Colon (tissue), 2 donors: Measurements from ENCODE around the gene GALNTL6.

Source experiments
- FAIRE-seq: peaks from 2 replicates; lab custom pipeline; 2012; peaks lifted over from hg19 to GRCh38; lab: Jason Lieb, UNC
- donor health status: control.
- donor health status: control.

Gene GALNTL6

DNA sequence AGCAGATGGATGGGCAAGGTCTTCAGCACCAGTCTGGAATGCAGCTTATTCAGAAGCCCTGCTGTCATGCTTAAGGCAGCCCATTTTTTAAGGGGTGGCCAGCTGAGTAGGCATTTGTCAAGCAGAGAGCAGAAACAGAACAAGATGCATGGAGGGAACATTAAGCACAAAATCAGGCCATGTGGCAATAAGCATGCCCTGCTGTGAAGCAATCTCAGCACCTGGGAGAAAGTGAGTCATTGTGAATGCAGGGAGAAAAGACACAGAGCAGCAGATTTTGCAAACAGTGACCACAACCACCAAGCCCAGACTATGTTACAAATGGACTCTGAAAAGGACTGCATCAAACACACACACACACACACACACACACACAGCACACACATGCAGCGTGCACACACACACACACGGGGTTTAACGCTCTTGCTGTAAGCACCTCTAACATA, 1261.3 kb downstream of the GALNTL6 start:
- no peak for FAIRE-seq

DNA sequence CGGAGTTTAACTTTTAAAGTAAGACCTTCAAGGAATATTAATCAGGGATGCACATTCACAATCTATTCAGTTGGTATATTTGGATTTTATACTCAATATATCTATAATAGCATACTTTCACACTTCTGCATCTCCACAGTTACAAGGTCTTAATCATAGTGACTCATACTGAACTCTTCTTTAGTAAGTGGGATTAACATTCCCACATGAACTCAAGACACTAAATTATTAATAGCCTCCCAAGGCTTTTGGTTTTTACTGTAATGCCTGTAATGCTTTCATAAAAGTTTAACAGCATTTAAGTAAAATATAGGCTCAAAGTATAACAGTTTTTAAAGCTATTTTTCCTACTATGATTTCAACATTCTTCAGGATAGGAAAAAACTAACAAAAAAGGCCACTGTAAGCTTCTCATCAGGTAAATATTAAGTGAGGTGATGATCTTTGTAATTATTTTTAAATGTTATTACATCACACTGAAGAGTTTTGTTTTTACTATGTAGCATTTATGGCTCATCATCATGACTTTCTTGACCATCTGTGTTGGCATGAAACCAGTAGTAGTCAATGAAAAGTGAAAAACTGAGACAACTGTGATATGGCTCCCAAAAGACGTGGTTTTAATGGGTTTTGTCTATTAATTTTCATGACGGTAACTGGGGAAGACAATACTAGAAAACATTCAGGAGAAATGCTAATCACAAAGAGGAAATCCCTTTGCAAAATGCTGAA, 1263.9 kb downstream of the GALNTL6 start:
- no peak for FAIRE-seq

DNA sequence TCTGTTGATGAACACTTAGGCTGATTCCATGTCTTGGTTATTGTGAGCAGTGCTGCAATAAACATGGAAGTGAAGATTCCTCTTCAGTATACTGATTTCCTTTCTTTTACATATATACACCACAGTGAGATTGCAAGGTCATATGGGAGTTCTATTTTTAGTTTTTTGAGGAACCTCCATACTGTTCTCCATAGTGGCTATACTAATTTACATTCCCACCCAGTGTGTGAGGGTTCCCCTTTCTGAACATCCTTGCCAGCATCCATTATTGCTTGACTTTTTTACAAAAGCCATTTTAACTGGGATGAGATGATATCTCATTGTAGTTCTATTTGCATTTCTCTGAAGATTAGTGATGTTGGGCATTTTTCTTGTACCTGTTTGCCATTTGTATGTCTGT, 1274.9 kb downstream of the GALNTL6 start:
- FAIRE-seq = no peak
